GM18499 (cell line): ENCODE results near the gene CREG1.
"Not testable (repeated sequence)": the region's sequence is repeated elsewhere in the genome, so short reads cannot be mapped to it uniquely, and the experiment has no call there.

ENCODE experiments used
- ATAC-seq: cut with Tn5 transposase; IDR thresholded peaks from one replicate; pipeline ENCODE4 v1.9.1; 2021; ENCODE audit warnings: moderate number of reproducible peaks; ENCODE audit not compliant: insufficient read depth, unreplicated experiment

Gene CREG1

DNA sequence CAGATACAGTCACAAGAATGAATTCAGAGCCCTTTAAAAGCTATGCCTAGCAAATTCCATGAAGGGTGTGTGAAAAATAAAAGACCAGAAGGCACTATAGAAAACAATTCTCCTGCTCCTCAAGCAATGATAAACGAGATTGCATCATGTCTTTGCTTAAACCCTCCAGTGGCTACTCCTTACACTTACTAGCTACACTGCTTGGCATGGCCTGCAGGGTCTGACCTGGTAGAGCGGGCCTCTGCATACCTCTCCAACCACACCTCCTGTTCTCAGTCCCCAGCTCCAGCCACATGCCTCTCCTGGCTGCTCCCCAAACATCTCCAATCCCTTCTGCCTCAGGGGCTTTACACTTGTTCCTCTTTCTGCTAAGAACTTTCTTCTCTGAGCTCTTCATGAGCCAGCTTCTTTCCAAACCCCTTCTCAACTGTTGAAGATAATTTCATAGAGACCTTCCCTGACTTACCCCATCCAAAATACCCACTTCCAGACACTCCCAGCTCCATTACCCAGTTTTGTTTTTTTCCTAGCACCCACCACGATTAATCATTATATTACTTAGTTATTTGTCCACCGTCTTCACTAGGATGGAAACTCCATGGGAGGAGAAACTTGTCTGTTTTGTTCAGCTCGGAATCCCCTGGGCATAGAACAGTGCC, 11.2 kb upstream of the CREG1 start:
- ATAC-seq, result no peak

DNA sequence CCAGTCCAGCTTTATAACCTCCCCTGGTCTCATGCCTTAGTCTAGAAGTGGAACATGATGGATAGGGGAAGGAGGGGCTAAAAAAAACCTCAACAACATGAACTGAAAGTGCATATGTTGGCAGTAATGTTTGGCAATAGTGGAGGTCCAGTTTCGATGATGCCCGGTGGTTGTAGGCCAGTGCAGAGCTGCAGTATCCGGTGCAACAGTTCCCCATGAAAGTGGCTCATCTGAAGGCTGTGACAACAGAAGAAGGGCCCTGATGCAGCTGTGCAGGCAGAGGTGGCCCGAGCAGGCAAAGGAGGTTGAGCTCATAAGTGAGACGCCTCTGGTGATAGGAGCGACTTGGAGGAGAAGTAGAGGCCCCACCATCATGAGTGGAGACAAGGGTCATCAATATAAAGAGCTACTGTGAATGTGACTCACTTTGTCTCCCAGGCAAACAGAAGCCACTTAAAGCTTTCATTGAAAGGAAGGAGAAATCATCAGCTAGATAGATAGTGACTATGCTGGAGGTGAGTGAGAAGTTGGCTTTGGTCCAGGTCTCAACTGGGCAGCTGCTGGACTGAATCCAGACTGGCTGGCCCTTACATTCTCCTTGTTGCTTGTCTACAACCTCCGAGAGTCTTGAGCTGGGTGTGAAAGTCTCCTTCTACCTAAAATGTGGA, 10.2 kb upstream of the CREG1 start:
- ATAC-seq, result no peak

DNA sequence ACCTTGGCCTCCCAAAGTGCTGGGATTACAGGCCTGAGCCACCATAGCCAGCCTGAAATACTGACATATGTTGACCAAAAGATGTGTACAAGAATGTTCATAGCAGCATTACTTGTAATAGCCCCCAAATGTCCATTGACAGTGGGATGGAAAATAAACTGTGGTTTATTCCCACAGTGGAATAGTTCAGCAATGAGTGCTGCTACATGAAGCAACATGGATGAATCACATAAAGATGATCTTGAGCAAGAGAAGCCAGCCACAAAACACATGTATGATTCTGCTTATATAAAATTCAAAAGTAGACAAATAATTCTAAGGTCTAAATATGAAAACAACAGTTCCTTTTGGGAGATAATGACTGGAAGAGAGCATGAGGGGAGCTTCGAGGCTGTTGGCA, 9.1 kb upstream of the CREG1 start:
- no peak for ATAC-seq

DNA sequence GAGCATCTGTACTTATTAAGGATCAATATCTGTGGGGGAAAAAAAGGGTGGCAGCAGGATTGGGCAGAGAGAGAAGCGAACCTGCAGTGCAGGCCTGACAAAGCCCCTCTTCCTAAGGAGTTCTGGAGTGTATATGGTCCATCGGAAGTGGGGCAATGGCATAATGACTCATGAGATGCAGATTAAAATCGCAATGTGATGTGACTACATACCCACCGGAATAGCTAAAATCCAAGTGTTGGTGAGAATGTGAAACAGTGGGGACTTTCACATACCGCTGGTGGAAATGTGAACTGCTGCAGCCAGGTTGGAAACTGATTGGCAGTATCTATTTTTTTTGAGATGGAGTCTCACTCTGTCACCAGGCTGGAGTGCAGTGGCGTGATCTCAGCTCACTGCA, 8.2 kb upstream of the CREG1 start:
- ATAC-seq, result no peak

DNA sequence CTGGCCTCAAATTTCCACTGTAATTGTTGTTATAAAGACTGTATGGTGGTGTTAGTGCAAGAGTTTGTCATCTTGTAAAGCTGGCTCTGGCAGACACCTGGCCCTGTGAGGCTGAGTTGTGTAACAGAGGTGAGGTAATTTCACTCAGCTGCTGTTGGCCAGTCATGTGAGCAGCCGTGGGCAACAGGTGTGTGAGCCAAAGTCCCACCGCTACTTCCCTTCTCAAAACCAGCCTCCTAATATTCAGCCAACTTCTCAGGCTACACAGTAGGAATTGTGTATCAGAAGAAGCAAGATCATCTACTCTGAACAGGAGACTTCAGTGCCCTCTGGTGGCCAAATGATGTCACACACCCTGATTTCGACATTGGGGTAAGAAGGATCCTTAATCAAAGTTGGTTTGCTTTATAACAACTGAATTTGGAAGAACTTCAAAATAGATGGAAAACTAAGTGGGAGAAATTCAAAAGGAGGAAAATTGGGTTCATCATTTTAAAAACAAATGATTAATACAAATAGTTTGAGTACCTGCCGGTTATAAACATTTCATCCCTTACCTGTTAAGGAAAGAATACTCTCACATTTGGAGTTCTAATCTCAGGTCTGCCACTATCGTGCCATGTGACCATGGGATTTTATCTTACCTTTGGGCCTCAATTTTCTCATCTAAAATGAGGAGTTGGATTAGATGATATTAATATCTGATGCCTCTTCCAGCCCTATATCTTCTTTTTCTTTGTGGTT, 2.6 kb upstream of the CREG1 start:
- ATAC-seq, result no peak

DNA sequence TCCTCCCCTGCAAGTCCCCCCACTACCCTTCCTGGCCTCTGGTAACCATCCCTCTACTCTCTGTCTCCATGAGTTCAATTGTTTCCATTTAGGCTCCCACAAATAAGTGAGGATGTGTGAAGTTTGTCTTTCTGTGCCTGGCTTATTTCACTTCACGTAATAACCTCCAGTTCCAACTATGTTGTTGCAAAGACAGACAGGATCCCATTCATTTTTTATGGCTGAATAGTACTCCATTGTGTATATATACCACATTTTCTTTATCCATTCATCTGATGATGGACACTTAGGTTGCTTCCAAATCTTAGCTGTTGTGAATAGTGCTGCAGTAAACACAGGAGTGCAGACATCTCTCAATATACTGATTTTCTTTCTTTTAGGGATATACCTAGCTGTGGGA, 1.5 kb upstream of the CREG1 start:
- not testable (repeated sequence) for ATAC-seq

DNA sequence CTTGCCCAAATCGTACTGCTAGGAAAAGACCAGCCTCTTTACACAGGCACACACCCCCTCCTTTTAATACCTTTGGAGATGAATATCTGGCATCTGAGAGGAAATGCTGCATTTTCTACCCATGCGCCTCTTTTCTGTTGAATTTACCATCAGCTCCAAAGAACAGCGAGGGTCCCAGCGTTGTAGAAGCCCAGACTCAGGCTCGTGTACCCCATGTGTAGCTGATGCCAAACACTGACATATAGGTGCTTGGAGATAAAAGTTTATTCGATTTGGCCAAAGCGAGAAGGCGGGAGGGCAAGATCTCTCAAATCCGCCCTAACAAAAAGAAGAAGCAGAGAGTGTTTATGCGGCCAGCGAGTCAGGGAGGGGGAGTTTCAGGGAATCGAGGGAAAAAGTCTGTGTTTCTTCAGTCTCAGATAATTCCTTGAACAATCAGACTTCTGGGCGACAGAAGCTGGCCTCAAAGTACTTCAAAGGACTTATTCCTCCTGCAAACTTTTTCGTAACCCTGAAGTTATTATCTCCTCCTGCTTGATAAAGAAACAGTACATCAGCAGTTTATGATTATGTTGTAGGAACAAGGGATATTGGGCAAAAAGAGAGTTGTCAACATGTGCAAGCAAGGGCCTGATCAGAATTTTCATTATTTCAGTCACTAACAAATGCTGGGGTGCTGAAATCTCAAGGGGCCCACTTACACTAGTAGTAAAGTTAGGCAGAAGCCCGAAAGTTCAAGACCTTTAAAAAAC, 642 bp upstream of the CREG1 start:
- no peak for ATAC-seq

DNA sequence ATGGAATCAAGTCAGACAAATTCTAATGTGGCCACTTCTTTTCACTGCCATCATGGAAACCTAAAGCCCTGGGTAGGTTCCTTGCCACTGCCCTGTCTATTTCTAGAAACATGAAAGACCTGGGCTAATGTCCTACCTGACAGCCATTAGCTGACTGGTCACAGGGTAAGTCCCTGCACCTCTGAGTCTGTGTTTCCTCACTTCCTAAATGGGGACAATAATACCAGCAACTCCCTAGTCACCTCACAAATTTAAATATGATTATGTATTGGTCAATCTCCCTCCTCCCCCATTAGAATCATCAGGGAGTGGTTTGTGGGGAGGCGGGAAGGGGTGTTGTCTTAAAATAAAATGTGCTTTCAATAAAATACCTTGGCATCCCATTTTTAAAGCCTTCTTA, 2.2 kb downstream of the CREG1 start:
- no peak for ATAC-seq

DNA sequence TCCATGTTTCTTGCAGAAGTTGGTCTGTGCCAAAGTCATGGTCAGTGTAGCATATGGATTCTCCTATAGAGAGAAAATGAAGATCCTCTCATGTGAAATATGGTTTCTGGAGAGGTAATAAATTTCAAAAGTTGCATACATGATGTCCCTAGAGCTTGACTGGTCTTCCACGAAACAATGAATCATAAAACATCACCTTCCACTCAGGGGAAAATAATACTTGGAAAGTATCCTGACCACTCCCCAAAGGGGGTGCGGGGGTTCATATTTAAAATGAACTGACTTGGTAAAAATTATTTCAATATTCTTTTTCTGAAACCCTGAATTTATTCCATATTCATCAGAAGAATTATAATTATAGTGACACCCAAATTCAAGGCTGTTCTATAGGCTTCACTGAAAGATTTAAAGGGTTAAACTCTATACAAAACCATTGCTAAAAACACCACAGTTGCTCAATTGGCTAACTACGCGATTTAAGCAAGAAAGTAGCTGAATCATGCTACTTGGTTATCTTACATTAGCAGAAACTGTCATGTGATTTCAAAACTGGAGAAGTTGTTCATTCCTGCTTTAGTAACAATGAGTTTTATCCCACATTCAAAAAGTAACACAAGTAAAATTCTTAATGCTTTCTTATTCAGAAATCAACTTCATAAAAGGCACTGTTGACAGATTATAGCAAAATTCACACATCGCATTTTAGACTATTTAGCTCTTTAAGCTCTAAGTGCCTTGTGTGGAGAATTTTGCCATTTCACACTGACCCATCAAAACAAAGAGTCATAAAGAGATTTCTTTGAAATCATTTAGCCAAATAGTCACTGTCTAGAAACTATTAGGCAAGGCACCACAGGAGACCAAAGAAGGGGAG, 5.3 kb downstream of the CREG1 start:
- ATAC-seq, result no peak

DNA sequence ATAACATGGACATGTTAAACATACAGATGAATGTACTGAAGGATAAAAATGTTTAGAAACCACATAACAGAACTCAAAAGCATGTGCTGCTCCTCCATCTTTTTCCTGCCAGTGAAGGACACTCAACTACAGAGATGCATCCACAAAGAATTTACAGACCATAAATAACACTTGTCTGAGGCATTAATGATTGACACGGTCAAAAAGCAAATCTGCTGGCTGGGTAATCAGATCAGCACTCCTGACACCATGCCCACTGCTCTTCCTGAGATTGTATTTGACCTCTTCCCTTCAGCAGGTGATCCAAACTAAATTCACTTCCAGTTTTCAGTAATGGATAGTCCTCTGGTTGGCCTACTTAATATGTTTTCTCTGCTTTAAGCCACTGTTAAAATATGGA, 6.6 kb downstream of the CREG1 start:
- ATAC-seq, result no peak

DNA sequence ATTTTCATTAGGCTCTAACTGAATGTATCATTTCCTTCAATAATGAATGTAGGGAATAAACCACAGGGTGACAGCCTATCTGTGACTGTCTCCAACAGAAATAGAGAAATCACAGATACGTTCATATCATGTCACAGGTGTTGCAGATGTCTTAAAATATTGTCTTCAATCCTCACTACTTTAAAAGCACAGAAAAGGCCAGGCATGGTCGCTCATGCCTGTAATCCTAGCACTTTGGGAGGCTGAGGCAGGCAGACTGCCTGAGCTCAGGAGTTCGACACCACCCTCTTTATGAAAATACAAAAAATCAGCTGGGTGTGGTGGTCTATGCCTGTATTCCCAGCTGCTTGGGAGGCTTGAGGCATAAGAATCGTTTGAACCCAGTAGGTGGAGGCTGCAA, 8.2 kb downstream of the CREG1 start:
- no peak for ATAC-seq

DNA sequence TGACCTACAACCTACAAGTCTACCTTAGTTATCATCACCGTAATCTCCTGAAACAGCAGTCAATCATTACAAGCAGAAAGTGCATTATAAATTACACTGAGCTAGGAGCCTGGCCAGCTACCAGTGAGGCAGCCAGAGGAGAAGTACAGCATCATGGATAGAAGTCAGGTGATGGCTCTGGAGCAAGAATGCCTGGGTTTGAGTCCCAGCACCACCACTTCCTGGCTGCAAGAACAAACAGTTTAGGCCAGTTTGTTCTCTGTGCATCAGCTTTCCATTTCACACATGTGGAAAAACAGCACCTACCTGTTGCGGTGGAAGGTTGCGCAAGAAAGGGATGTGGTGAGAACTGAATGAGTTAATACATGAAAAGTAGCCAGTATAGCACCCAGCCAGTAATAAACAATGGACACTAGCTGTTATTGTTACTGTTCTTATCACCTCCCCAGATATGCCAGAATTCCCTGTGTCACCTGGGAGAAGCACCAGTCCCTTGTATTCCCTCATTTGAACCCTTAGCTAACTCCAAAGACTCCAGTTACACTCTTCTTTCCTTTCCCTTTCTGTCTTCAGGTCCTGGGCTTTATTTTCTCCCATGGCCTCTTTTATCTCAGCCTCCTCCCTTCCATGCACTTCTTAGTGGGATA, 9.0 kb downstream of the CREG1 start:
- ATAC-seq, result no peak

DNA sequence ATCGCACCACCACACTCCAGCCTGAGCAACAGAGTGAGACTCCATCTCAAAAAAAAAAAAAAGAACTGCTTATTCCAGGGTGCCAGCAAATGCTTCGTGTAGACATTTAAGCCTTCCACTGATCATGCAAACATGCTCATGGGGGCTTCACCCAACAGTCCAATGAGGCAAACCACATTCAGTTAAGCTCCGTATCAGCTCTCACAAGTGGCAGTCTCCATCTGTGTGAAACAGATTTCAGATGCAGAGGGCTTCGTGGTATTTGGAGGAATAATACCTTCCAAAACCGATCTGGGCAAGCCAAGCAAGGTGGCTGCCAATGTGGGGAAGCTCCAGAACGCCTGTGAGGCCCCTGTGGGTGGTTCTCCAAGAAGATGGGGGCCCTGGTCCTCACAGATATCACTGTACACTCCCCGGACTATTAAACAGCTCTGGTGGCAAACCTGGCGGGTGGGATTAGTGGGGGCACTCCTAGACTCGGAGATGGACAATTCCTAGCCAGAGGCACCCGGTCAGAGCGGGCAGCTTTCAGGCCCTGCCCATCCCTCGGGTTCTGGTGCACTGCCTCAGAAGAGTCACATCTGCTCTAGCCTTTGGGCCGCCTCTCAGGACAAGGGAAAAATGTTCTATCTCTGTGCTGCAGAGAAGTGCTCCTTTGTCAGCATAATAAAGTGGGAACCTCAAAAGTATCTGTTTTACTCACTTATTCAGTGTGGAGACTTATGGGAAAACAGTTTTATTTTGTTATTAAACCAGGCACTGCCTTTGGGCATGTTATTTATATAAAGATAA, 10.2 kb downstream of the CREG1 start:
- no peak for ATAC-seq

DNA sequence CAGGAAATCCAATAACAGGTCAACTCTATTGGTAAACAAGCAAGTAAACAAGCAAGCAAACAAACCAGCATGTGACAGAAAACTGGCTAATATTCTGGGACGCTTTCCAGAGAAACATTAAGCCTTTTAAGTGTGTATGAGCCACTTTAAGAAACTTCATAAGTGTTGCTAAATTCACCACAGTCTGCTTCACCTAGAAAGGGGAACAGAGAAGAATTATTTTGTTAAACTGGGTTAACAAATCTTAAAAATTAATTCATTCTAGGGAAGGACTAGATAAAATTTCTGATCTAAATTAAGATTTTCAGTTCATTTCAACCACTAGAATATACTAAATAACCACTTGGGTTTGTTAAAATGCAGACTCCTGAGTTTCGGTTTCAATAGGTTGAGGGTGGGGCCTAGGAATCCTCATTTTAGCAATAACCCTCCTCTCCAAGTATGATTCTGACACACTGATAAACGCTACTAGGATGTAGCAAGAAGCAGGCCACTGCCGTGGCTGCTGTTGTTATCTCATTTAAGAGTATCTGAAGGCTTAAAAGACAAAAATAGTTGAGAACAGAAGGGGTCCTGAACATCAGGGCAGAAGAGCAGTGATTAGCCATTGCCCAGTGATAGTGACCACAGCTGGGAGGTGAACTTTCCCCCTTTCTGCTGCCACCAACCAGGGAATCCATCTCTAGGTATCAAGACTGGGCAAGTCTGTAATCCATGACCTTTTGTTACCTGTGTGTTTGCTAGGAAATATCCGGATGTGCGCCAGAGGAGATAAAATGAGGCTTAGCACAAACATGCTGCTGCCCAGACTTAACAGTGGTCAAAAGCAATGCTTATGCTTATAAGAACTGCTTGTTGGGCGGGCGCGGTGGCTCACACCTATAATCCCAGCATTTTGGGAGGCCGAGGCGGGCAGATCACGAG, 11.2 kb downstream of the CREG1 start:
- ATAC-seq, result no peak

DNA sequence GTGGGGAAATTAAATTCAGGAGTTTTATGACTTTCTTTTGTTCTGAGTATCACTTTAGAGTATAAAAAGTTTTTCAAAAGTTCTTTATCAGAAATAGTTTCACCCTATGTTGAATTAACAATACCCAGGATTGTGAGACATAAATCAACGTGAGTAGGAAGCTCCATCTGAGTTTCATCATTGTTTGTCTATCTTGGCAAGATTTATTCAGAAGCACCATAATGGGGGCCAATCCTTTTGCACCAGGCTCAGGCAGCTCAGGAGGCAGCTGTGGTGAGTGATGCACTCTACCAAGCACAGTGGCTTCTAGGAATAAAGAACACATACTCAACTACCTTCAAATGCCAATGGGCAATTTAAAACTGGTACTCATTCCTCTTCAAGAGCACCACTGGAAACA, 12.0 kb downstream of the CREG1 start:
- no peak for ATAC-seq

DNA sequence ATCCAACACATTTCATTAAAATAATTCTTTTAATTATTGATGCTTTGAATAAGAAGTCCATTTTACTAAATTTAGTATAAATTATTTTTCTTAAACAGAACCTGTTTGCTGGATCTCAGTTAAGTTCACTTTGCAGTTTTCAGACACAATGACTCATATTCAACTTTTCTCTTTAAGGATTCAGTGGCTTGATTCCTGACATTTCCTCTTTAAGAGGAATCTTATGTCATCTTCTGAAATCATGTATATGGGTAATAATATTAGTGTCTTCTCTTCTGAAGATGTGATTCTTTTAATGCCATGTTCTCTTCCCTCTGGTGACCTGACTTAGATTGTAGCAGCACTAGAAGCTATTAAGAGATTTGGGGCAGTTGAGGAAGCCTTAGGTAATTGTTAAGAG, 12.6 kb downstream of the CREG1 start:
- no peak for ATAC-seq

DNA sequence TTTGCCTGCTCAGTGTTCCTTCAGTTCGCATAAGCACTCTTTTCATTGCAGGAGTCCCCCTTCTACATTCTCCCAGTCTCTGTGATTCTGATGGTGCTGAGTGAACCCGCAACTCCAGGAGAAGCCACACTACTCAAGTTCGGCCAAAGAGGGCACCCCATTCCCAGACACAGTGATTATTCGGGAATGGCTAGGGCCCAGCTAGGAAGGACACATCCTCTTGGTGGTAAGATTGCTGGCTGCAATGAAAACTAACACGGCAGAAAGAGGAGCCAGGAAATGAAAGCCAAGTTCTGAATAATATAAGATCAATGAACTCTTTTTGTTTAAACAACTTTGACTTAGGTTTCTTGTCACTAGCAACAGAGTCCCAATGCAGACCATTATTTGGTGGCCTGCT, 14.9 kb downstream of the CREG1 start:
- no peak for ATAC-seq

DNA sequence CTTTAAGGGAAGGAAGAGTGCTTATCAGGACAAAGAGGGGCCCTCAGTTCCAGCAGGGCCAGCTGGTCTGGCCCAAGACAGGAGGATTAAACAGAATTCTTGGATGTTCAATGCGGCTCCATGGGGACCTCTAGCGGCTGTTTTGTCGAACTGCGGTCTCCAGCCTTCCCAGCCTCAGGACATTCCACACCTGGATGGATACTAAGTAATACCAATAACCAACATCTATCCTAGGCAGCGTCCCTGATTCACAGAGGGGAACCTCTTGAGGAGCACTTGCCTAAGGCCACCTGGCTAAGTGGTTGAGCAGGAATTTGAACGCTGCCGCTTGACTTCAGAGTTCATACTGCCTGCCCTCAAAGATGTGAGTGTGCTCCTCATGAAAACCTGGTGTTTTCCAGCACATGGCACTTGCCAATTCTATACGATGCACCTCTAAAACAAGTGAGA, 19.7 kb downstream of the CREG1 start:
- no peak for ATAC-seq
